Measurements from ENCODE around the gene CLEC4E.
"Not testable (repeated sequence)": the region's sequence is repeated elsewhere in the genome, so short reads cannot be mapped to it uniquely, and the experiment has no call there.

Gene CLEC4E

GRCh38 chr12:8540831-8541230, at the start of gene CLEC4E:
CLEC4E (minus strand) TSS chr12:8540905; CDS start chr12:8540797, 108 bp downstream.
- H3K27me3 Mint-ChIP-seq (ENCODE audit: low read depth), result peaks cover 42% of the 10 kb centered on the region
- not testable (repeated sequence) for H3K4me3 Mint-ChIP-seq; H3K36me3 Mint-ChIP-seq (ENCODE audit: low read depth); H3K27ac Mint-ChIP-seq; H3K9me3 Mint-ChIP-seq; H3K4me1 Mint-ChIP-seq (ENCODE audit: low read depth)

GRCh38 chr12:8589679-8590078, 49.0 kb upstream of the CLEC4E start:
- H3K9me3 Mint-ChIP-seq, result no peaks in the 10 kb centered on the region
- peaks cover 8% of the 10 kb centered on the region for H3K27me3 Mint-ChIP-seq (ENCODE audit: low read depth)
- H3K27ac Mint-ChIP-seq, result no peak overlapping the region
- H3K4me1 Mint-ChIP-seq (ENCODE audit: low read depth), result no peaks in the 10 kb centered on the region
- H3K4me3 Mint-ChIP-seq, result no peak overlapping the region
- H3K36me3 Mint-ChIP-seq (ENCODE audit: low read depth), result no peaks in the 10 kb centered on the region

- H3K27me3 Mint-ChIP-seq (ENCODE audit: low read depth); H3K4me1 Mint-ChIP-seq (ENCODE audit: low read depth); H3K27ac Mint-ChIP-seq; H3K36me3 Mint-ChIP-seq (ENCODE audit: low read depth); H3K9me3 Mint-ChIP-seq; H3K4me3 Mint-ChIP-seq: not testable (repeated sequence)
Measured at GRCh38 chr12:8584478-8584877, 43.8 kb upstream of the CLEC4E start.

- Mint-ChIP-seq H3K9me3 (no peaks in the 10 kb centered on the region), H3K4me1 (ENCODE audit: low read depth) (no peaks in the 10 kb centered on the region), H3K27ac (no peak overlapping the region), H3K36me3 (ENCODE audit: low read depth) (no peaks in the 10 kb centered on the region), H3K4me3 (no peak overlapping the region), H3K27me3 (ENCODE audit: low read depth) (peaks cover 4% of the 10 kb centered on the region)
Measured at GRCh38 chr12:8584004-8584403, 43.3 kb upstream of the CLEC4E start.

GRCh38 chr12:8581098-8581784, 40.5 kb upstream of the CLEC4E start:
- H3K4me3 Mint-ChIP-seq, result no peak overlapping the region
- no peaks in the 10 kb centered on the region for H3K4me1 Mint-ChIP-seq (ENCODE audit: low read depth)

GRCh38 chr12:8577879-8578278, 37.2 kb upstream of the CLEC4E start:
- H3K27ac Mint-ChIP-seq, result no peak overlapping the region
- no peaks in the 10 kb centered on the region for H3K4me1 Mint-ChIP-seq (ENCODE audit: low read depth)
- H3K4me3 Mint-ChIP-seq, result no peak overlapping the region
- no peaks in the 10 kb centered on the region for H3K9me3 Mint-ChIP-seq
- H3K36me3 Mint-ChIP-seq (ENCODE audit: low read depth), result peaks cover 1% of the 10 kb centered on the region
- peaks cover 21% of the 10 kb centered on the region for H3K27me3 Mint-ChIP-seq (ENCODE audit: low read depth)

More at GRCh38 chr12:8581098-8581784, 40.5 kb upstream of the CLEC4E start:
- no peaks in the 10 kb centered on the region for H3K36me3 Mint-ChIP-seq (ENCODE audit: low read depth)
- H3K27ac Mint-ChIP-seq, result no peak overlapping the region
- no peaks in the 10 kb centered on the region for H3K9me3 Mint-ChIP-seq
- H3K27me3 Mint-ChIP-seq (ENCODE audit: low read depth), result peaks cover 8% of the 10 kb centered on the region

GRCh38 chr12:8572507-8572906, 31.8 kb upstream of the CLEC4E start:
- Mint-ChIP-seq H3K4me1 (ENCODE audit: low read depth) (peaks cover 5% of the 10 kb centered on the region), H3K9me3 (no peaks in the 10 kb centered on the region), H3K36me3 (ENCODE audit: low read depth) (peaks cover 1% of the 10 kb centered on the region), H3K27ac (no peak overlapping the region), H3K4me3 (no peak overlapping the region), H3K27me3 (ENCODE audit: low read depth) (peaks cover 17% of the 10 kb centered on the region)

GRCh38 chr12:8566525-8566924, 25.8 kb upstream of the CLEC4E start:
- H3K9me3 Mint-ChIP-seq, result peaks cover 3% of the 10 kb centered on the region
- no peaks in the 10 kb centered on the region for H3K27me3 Mint-ChIP-seq (ENCODE audit: low read depth)
- H3K27ac Mint-ChIP-seq, result no peak overlapping the region
- H3K4me3 Mint-ChIP-seq, result no peak overlapping the region
- peaks cover 1% of the 10 kb centered on the region for H3K36me3 Mint-ChIP-seq (ENCODE audit: low read depth)
- no peaks in the 10 kb centered on the region for H3K4me1 Mint-ChIP-seq (ENCODE audit: low read depth)

GRCh38 chr12:8566052-8566451, 25.3 kb upstream of the CLEC4E start:
- H3K9me3 Mint-ChIP-seq; H3K36me3 Mint-ChIP-seq (ENCODE audit: low read depth); H3K27ac Mint-ChIP-seq; H3K4me1 Mint-ChIP-seq (ENCODE audit: low read depth); H3K27me3 Mint-ChIP-seq (ENCODE audit: low read depth); H3K4me3 Mint-ChIP-seq: not testable (repeated sequence)

- H3K27me3 Mint-ChIP-seq (ENCODE audit: low read depth), result no peaks in the 10 kb centered on the region
- peaks cover 1% of the 10 kb centered on the region for H3K36me3 Mint-ChIP-seq (ENCODE audit: low read depth)
- H3K4me3 Mint-ChIP-seq, result no peak overlapping the region
- no peak overlapping the region for H3K27ac Mint-ChIP-seq
- no peaks in the 10 kb centered on the region for H3K4me1 Mint-ChIP-seq (ENCODE audit: low read depth)
- H3K9me3 Mint-ChIP-seq, result peaks cover 3% of the 10 kb centered on the region
Measured at GRCh38 chr12:8564656-8565055, 24.0 kb upstream of the CLEC4E start.

GRCh38 chr12:8563356-8563755, 22.7 kb upstream of the CLEC4E start:
- H3K4me1 Mint-ChIP-seq (ENCODE audit: low read depth), result no peaks in the 10 kb centered on the region
- no peak overlapping the region for H3K4me3 Mint-ChIP-seq
- H3K27me3 Mint-ChIP-seq (ENCODE audit: low read depth), result no peaks in the 10 kb centered on the region
- peaks cover 3% of the 10 kb centered on the region for H3K9me3 Mint-ChIP-seq
- no peak overlapping the region for H3K27ac Mint-ChIP-seq
- peaks cover 1% of the 10 kb centered on the region for H3K36me3 Mint-ChIP-seq (ENCODE audit: low read depth)

- peaks cover 3% of the 10 kb centered on the region for H3K9me3 Mint-ChIP-seq
- no peak overlapping the region for H3K27ac Mint-ChIP-seq
- peaks cover 1% of the 10 kb centered on the region for H3K36me3 Mint-ChIP-seq (ENCODE audit: low read depth)
- H3K27me3 Mint-ChIP-seq (ENCODE audit: low read depth), result no peaks in the 10 kb centered on the region
- no peaks in the 10 kb centered on the region for H3K4me1 Mint-ChIP-seq (ENCODE audit: low read depth)
- H3K4me3 Mint-ChIP-seq, result no peak overlapping the region
Measured at GRCh38 chr12:8562310-8562709, 21.6 kb upstream of the CLEC4E start.

- Mint-ChIP-seq H3K27me3 (ENCODE audit: low read depth) (peaks cover 5% of the 10 kb centered on the region), H3K9me3 (peaks cover 3% of the 10 kb centered on the region), H3K4me1 (ENCODE audit: low read depth) (no peaks in the 10 kb centered on the region), H3K27ac (no peak overlapping the region), H3K36me3 (ENCODE audit: low read depth) (peaks cover 1% of the 10 kb centered on the region), H3K4me3 (no peak overlapping the region)
Measured at GRCh38 chr12:8561011-8561410, 20.3 kb upstream of the CLEC4E start.

- peaks cover 3% of the 10 kb centered on the region for H3K9me3 Mint-ChIP-seq
- H3K27me3 Mint-ChIP-seq (ENCODE audit: low read depth), result peaks cover 5% of the 10 kb centered on the region
- no peak overlapping the region for H3K27ac Mint-ChIP-seq
- peaks cover 1% of the 10 kb centered on the region for H3K36me3 Mint-ChIP-seq (ENCODE audit: low read depth)
- no peaks in the 10 kb centered on the region for H3K4me1 Mint-ChIP-seq (ENCODE audit: low read depth)
- no peak overlapping the region for H3K4me3 Mint-ChIP-seq
Measured at GRCh38 chr12:8559676-8560075, 19.0 kb upstream of the CLEC4E start.

GRCh38 chr12:8556531-8557097, 15.9 kb upstream of the CLEC4E start:
- no peaks in the 10 kb centered on the region for H3K4me1 Mint-ChIP-seq (ENCODE audit: low read depth)
- peaks cover 10% of the 10 kb centered on the region for H3K27me3 Mint-ChIP-seq (ENCODE audit: low read depth)
- no peaks in the 10 kb centered on the region for H3K36me3 Mint-ChIP-seq (ENCODE audit: low read depth)
- H3K4me3 Mint-ChIP-seq, result no peak overlapping the region
- H3K27ac Mint-ChIP-seq, result no peak overlapping the region
- no peaks in the 10 kb centered on the region for H3K9me3 Mint-ChIP-seq

Measured in T-helper 1 cell treated with Interleukin-12 subunit alpha and Interleukin-12 subunit beta and Interleukin-4 antibody, amounts not matched to agents 30 μg/mL and 1 μg/mL, for 36 hours (primary cell).